ACC112 (cell line): ENCODE data around the gene UBE2D2.
A peak's percentile ranks its signal among the peaks of the same experiment; 100 is the strongest.

Experiments
- H2AFZ ChIP-seq: fragments of 200-600 bp; sonication (generic); one replicate; pipeline ENCODE4 v1.6.0; 2017; ENCODE audit warnings: antibody characterized with exemption, low read length; ENCODE audit not compliant: unreplicated experiment
- H3K27ac ChIP-seq: fragments of 200-600 bp; sonication (generic); 2 replicates; pipeline ENCODE4 v1.5.1; 2014; ENCODE audit warnings: low read depth, mild to moderate bottlenecking, antibody characterized with exemption, low read length, moderate library complexity
- H3K27me3 ChIP-seq: fragments of 200-600 bp; sonication (generic); 2 replicates; pipeline ENCODE4 v1.6.1; 2014; ENCODE audit warnings: mild to moderate bottlenecking, antibody characterized with exemption, low read length, moderate library complexity, mixed read lengths; ENCODE audit not compliant: insufficient read depth
- H3K36me3 ChIP-seq: fragments of 200-600 bp; sonication (generic); 2 replicates; pipeline ENCODE4 v1.6.1; 2016; ENCODE audit warnings: mild to moderate bottlenecking, antibody characterized with exemption, low read length, moderate library complexity, mixed read lengths; ENCODE audit not compliant: insufficient read depth
- H3K4me1 ChIP-seq: fragments of 200-600 bp; sonication (generic); one replicate; pipeline ENCODE4 v1.6.1; 2016; ENCODE audit warnings: low read length, mixed read lengths; ENCODE audit not compliant: insufficient read depth, unreplicated experiment, control insufficient read depth
- H3K4me3 ChIP-seq: fragments of 200-600 bp; sonication (generic); 2 replicates; pipeline ENCODE4 v1.5.1; 2014; ENCODE audit warnings: mild to moderate bottlenecking, low read depth, low read length
- H3K79me2 ChIP-seq: fragments of 200-600 bp; sonication (generic); one replicate; pipeline ENCODE4 v1.6.0; 2016; ENCODE audit warnings: low read length; ENCODE audit not compliant: control insufficient read depth, unreplicated experiment, insufficient read depth

Gene UBE2D2

DNA sequence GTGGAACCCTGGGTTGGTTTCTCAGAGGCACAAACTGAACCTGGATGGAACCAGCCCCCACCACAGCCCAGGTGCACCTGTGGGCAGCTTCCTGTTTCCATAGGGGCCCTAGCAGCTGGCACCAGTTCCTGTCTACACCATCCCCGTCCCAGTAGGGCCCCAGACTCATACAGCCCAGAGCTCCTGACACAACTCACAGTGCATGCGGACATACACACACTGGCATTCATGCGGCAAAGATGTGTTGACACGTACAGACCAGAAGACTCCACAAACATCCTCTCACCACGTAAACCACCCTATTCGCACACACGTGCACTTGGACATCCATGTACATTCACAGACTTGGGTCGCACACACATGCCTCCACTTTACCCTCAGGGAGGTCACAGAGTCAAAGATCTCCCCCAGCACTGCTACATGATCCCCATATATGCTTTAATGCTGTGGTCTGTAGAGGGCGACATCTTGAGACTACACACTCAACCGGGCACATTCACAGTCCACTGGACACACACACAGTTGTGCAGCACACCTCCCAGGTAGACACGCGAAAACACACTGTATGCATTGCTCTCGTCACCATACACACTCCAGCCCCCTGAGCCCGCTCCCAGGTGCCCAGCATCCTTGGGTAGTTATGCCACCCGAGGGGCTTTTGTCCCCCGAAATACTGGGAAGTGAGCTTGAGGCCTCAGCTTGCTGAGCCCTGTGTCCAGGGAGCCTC, 109.4 kb downstream of the UBE2D2 start:
- peaks cover 62% of the 10 kb centered on the region for H3K4me1 ChIP-seq
- peak overlapping the region; percentile 23 for H3K27ac ChIP-seq
- H3K79me2 ChIP-seq, result peaks cover 95% of the 10 kb centered on the region
- H2AFZ ChIP-seq, result no peak overlapping the region
- no peaks in the 10 kb centered on the region for H3K36me3 ChIP-seq
- no peaks in the 10 kb centered on the region for H3K27me3 ChIP-seq
- H3K4me3 ChIP-seq, result no peak overlapping the region

DNA sequence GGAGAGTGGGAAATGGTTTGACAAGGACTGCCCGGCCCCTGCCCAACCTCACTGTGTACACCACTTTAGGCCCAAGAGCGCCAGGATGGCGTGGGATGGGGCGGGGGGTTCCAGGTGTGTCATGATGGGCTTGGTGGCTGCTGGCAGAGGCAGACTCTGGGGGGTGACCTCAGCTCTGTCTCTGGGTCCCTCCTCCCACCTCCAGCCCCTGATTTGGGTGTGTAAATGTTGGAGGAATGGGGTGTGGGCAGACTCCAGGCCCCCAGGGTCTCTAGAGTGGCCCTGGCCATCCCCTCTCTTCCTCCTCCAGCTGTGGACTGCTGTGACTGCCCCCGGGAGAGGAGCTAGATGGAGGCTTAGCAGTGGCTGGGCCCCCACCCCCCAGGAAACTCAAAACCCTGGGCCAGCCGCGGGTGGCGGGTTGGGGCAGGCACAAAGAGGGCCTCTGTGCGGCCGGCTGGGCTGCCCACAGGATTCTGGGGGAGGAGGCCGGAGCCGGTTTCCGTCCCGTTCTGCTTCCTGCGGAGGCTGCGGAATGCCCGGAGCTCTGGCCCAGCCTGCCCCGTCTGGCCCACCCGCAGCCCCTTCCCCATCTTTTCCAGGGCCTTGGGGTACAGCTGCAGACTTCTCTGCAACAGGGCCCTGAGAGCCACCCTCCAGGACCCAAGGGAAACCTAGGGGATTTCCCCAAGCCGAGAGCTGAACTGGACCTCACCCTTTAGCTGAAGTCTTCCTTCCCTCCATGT, 110.1 kb downstream of the UBE2D2 start:
- peaks cover 62% of the 10 kb centered on the region for H3K4me1 ChIP-seq

DNA sequence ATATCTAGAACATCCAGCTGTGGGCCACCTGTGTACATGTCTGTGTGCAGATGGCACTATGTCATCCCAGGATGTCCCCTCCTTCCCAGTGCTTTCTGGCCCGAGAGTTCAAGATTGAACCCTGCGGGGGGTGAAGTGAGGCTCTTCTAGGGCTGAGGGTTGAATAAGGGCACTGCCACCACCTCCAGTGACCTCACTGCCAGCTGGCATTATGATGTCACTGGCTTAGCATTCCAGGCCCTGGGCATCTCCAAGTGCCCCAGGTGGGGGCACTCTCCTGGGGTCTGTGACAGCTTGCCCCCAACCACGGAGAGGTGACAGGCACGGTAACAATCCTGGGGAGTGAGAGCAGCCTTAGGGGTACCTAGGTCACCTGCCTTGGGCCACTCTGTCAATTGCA, 114.1 kb downstream of the UBE2D2 start:
- Histone ChIP-seq H3K27me3 (no peaks in the 10 kb centered on the region), H3K4me1 (peaks cover 40% of the 10 kb centered on the region), H3K27ac (no peak overlapping the region), H3K79me2 (peaks cover 80% of the 10 kb centered on the region), H2AFZ (no peak overlapping the region), H3K4me3 (no peak overlapping the region), H3K36me3 (no peaks in the 10 kb centered on the region)

More for the DNA sequence above, 110.1 kb downstream of the UBE2D2 start:
- H3K36me3 ChIP-seq, result no peaks in the 10 kb centered on the region
- no peaks in the 10 kb centered on the region for H3K27me3 ChIP-seq
- peak overlapping the region; percentile 23 for H3K27ac ChIP-seq
- H3K4me3 ChIP-seq, result no peak overlapping the region
- peaks cover 90% of the 10 kb centered on the region for H3K79me2 ChIP-seq
- no peak overlapping the region for H2AFZ ChIP-seq

GRCh38 chr5:139675825-139676224, 114.7 kb downstream of the UBE2D2 start:
- peaks cover 77% of the 10 kb centered on the region for H3K79me2 ChIP-seq

GRCh38 chr5:139676406-139676805, 115.3 kb downstream of the UBE2D2 start:
- peaks cover 28% of the 10 kb centered on the region for H3K4me1 ChIP-seq
- H2AFZ ChIP-seq, result no peak overlapping the region
- no peak overlapping the region for H3K4me3 ChIP-seq
- H3K27me3 ChIP-seq, result no peaks in the 10 kb centered on the region
- no peaks in the 10 kb centered on the region for H3K36me3 ChIP-seq
- H3K79me2 ChIP-seq, result peaks cover 72% of the 10 kb centered on the region
- no peak overlapping the region for H3K27ac ChIP-seq

More at GRCh38 chr5:139675825-139676224, 114.7 kb downstream of the UBE2D2 start:
- no peaks in the 10 kb centered on the region for H3K27me3 ChIP-seq
- H3K4me1 ChIP-seq, result peaks cover 34% of the 10 kb centered on the region
- no peak overlapping the region for H2AFZ ChIP-seq
- no peaks in the 10 kb centered on the region for H3K36me3 ChIP-seq
- H3K27ac ChIP-seq, result no peak overlapping the region
- H3K4me3 ChIP-seq, result no peak overlapping the region

- Histone ChIP-seq H3K36me3 (no peaks in the 10 kb centered on the region), H3K27me3 (no peaks in the 10 kb centered on the region), H3K79me2 (peaks cover 67% of the 10 kb centered on the region), H3K27ac (no peak overlapping the region), H3K4me1 (peaks cover 22% of the 10 kb centered on the region), H3K4me3 (no peak overlapping the region), H2AFZ (no peak overlapping the region)
Measured at GRCh38 chr5:139676951-139677735, 116.0 kb downstream of the UBE2D2 start.
